HEK293T (cell line): Measurements from ENCODE around the gene CEBPE.

ENCODE experiments used
- ARNT ChIP-seq: fragments of 450-650 bp; IDR thresholded peaks from 2 replicates; pipeline ENCODE4 v1.6.1; 2017; ENCODE audit warnings: mild to moderate bottlenecking
- ELF4 ChIP-seq: fragments of 450-650 bp; IDR thresholded peaks from 2 replicates; pipeline ENCODE4 v1.6.1; 2017; ENCODE audit warnings: antibody characterized with exemption
- FOXA1 ChIP-seq: fragments of 450-650 bp; IDR thresholded peaks from 2 replicates; pipeline ENCODE4 v1.6.1; 2016; ENCODE audit warnings: mild to moderate bottlenecking
- FOXK2 ChIP-seq: fragments of 450-650 bp; IDR thresholded peaks from 2 replicates; pipeline ENCODE4 v1.6.1; 2016; ENCODE audit warnings: mild to moderate bottlenecking
- NFRKB ChIP-seq: fragments of 450-650 bp; IDR thresholded peaks from 2 replicates; pipeline ENCODE4 v1.6.1; 2016; ENCODE audit warnings: mild to moderate bottlenecking, moderate library complexity
- SUZ12 ChIP-seq: fragments of 450-650 bp; IDR thresholded peaks from 2 replicates; pipeline ENCODE4 v1.6.1; 2016; ENCODE audit warnings: mild to moderate bottlenecking
- TARDBP ChIP-seq: fragments of 450-650 bp; IDR thresholded peaks from 2 replicates; pipeline ENCODE4 v1.6.1; 2016

DNA sequence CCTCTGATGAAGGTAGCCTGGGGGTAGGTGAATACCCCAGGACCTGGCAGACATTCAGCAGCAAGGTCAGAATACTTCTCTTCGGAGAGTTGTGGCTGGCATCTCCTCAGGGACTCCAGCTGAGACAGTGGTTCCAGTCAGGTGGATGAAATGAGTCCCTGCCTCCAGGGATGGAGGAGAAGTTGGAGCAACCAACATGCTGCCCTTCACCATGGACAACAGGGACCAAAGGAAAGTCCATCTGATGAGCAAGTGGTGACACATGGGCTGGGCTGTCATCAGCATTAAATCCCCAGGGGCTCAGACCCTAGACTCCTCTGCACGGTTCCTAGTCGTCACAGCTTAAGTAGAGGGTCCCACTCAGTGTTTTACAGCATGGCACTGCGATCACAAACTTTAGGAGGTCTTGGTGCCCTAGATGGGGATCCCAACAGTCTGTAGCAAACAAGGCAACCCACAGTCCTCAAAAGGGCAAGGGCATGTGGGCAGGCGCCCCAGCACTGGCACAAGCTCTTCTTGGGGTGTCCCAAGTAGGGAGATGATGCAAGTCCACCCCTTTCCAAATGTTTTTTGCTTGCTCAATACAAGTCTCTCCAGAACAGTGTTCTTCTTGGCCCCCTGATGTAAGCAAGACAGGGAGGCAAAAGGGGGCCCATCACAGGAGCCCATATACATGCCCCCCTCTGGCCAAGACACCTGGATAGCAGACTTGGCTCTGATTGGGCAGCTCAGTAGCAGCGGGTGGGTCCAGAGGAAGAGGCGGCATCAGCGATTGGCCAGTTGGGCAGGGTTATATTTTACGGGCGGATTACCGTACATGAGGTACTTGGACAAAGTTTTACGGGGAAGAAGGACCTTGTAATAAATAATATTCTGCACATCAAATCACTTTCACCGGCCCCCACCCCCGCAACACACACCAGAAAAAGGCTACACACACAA, 50.9 kb downstream of the CEBPE start:
- no peak for TF ChIP-seq TARDBP
- TF ChIP-seq SUZ12: no peak
- TF ChIP-seq ARNT: no peak
- no peak for TF ChIP-seq ELF4
- no peak for TF ChIP-seq FOXK2
- no peak for TF ChIP-seq FOXA1
- no peak for TF ChIP-seq NFRKB
